Adipose tissue (tissue), 3 donors: Measurements from ENCODE around the gene PWWP2B. TPM values are rescaled to one million over a fixed set of nuclear protein-coding genes. Genes with fewer than 3 reads are reported as not detected.

Experiments used
- H3K27ac ChIP-seq: one replicate; pipeline ENCODE4 v1.5.1; 2013; ENCODE audit warnings: low read depth, low read length
- WGBS, 3 donors: extraction: QIAGEN DNeasy Blood & Tissue Kit; methylation state at CpG; one replicate each; pipeline ENCODE4 v1.1.7; 2013; 5-methylcytosine and 5-hydroxymethylcytosine counted together
- polyA plus RNA-seq, 3 donors: library from polyadenylated mRNA; stranded (reverse); fragments of 200-250 nt; gene quantifications; one replicate each; pipeline ENCODE4 v1.2.3, GENCODE V29; 2013
- donor health status: healthy with polysubstance abuse.
- donor health status: Bipolar disorder and iron deficiency.
- donor health status: healthy.

The PWWP2B gene
- polyA plus RNA-seq, 3 donors, result 9.2 to 33.1 (median 17.2) TPM

- no peak overlapping the region for H3K27ac ChIP-seq
- WGBS, 3 donors, result 34 to 79% (median 79%) methylated on average over 28 of the region's 28 CpGs
Measured at GRCh38 chr10:132410779-132411532, 14.0 kb downstream of the PWWP2B start.

GRCh38 chr10:132411561-132412253, 14.7 kb downstream of the PWWP2B start:
- no peak overlapping the region for H3K27ac ChIP-seq
- 6 to 18% (median 13%) methylated on average over 23 of the region's 23 CpGs for WGBS, 3 donors

- WGBS, 3 donors, result 41 to 77% (median 77%) methylated on average over 29 of the region's 29 CpGs
- no peak overlapping the region for H3K27ac ChIP-seq
Measured at GRCh38 chr10:132412316-132413192, 15.6 kb downstream of the PWWP2B start.

- no peak overlapping the region for H3K27ac ChIP-seq
- 62 to 86% (median 81%) methylated on average over 32 of the region's 32 CpGs for WGBS, 3 donors
Measured at GRCh38 chr10:132413226-132414205, 16.5 kb downstream of the PWWP2B start.

- 82 to 89% (median 88%) methylated on average over 21 of the region's 21 CpGs for WGBS, 3 donors
- no peak overlapping the region for H3K27ac ChIP-seq
Measured at GRCh38 chr10:132414402-132415016, 17.5 kb downstream of the PWWP2B start.

GRCh38 chr10:132415255-132415654, 18.3 kb downstream of the PWWP2B start:
- no peak overlapping the region for H3K27ac ChIP-seq
- WGBS, 3 donors, result 89 to 97% (median 96%) methylated on average over 5 of the region's 5 CpGs

GRCh38 chr10:132415956-132416355, 19.0 kb downstream of the PWWP2B start:
- 79 to 95% (median 93%) methylated on average over 15 to 22 of the region's 22 CpGs for WGBS, 3 donors
- H3K27ac ChIP-seq, result no peak overlapping the region

- 73 to 95% (median 93%) methylated on average over 27 to 32 of the region's 32 CpGs for WGBS, 3 donors
- H3K27ac ChIP-seq, result no peak overlapping the region
Measured at GRCh38 chr10:132416566-132417256, 19.7 kb downstream of the PWWP2B start.

- no peak overlapping the region for H3K27ac ChIP-seq
Measured at GRCh38 chr10:132417257-132417910, 20.4 kb downstream of the PWWP2B start.

GRCh38 chr10:132417957-132418441, 21.0 kb downstream of the PWWP2B start:
- H3K27ac ChIP-seq, result no peak overlapping the region
- WGBS, 3 donors, result 53 to 58% (median 55%) methylated on average over 20 of the region's 20 CpGs

More at GRCh38 chr10:132417257-132417910, 20.4 kb downstream of the PWWP2B start:
- WGBS, 3 donors, result 45 to 83% (median 82%) methylated on average over 26 of the region's 26 CpGs

GRCh38 chr10:132418527-132419416, 21.8 kb downstream of the PWWP2B start:
- no peak overlapping the region for H3K27ac ChIP-seq
- WGBS, 3 donors, result 25 to 55% (median 54%) methylated on average over 18 of the region's 18 CpGs

GRCh38 chr10:132419538-132420468, 22.8 kb downstream of the PWWP2B start:
- 56 to 67% (median 67%) methylated on average over 23 to 25 of the region's 25 CpGs for WGBS, 3 donors
- no peak overlapping the region for H3K27ac ChIP-seq

GRCh38 chr10:132420469-132420980, 23.5 kb downstream of the PWWP2B start:
- 34 to 52% (median 46%) methylated on average over 7 to 8 of the region's 8 CpGs for WGBS, 3 donors
- H3K27ac ChIP-seq, result no peak overlapping the region
